Measurements from ENCODE around the gene LRRC37A3.
"Not testable (repeated sequence)": the region's sequence is repeated elsewhere in the genome, so short reads cannot be mapped to it uniquely, and the experiment has no call there.

DNA sequence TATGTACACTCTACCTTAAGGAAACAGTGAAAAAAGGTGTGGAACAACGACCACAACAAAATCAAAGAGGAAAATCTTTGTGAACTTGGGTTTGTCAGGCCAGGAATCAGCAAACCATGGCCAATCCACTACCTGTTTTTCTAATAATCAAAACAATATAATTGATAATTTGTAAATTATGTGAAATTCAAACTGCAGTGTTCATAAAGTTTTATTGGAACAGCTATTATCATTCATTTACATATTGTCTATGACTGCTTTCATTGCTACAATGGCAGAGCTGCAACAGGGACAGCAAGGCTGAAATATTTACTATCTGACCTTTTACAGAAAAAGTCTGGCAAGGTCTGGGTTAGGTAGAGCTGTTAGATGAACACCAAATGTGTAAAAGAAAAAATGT is 4.0 kb downstream of the LRRC37A3 start:
- not testable (repeated sequence) for TF ChIP-seq CTCF (IDR thresholded peaks at IDR 0.05); ZFX (IDR thresholded peaks at IDR 0.05; ENCODE audit: borderline replicate concordance)
